ENCODE measurements around the gene FAM219A.

DNA sequence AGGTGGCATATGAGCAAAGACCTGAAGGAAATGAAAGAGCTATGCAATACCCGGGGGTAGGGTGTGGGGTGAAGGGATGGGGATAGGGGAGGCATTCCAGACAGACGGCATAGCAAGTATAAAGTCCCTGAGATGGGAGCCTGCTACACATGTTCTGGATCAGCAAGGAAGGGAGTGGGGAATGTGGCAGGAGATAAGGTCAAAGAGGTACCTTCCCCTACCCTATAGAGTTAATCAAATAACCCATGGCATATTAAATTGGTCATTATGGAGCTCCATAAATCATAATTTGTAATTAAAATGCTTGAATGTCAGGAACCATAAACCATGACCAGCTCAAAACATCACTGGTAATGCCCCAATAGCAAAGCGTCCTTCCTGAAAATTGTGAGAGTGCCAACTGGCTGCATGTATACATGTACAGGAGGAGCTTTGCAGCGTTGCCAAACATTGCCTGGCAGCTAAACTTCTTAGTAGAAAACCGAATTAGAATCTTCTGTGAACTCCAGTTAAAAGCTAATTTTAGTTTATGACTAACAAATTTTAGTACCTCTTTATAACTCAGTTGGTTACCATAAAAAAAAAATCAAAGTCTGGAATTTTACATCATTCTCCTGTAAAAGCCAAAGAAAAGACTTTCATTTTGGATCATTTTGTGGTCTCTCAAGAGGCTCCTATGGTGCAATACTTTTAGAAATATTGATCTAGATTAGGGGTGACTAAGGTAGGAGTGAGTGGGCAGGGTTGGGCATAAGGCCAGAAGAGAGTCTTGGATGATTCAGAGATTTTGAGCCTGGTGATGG, 4.9 kb upstream of the FAM219A start:
- TF ChIP-seq GATA3 (IDR thresholded peaks at IDR 0.05; ENCODE audit: low read depth, low read length) (peak; percentile 67), GATA2 (IDR thresholded peaks at IDR 0.05; ENCODE audit: low read depth, low read length) (peak; percentile 88)

Measured in SH-SY5Y (cell line).